HG03025 (cell line): ENCODE measurements around the gene COTL1.

Experiments used
- ATAC-seq: cut with Tn5 transposase; IDR thresholded peaks from one replicate; pipeline ENCODE4 v1.9.1; 2021; ENCODE audit warnings: mild to moderate bottlenecking, moderate library complexity; ENCODE audit not compliant: unreplicated experiment, low FRiP score

The COTL1 gene

DNA sequence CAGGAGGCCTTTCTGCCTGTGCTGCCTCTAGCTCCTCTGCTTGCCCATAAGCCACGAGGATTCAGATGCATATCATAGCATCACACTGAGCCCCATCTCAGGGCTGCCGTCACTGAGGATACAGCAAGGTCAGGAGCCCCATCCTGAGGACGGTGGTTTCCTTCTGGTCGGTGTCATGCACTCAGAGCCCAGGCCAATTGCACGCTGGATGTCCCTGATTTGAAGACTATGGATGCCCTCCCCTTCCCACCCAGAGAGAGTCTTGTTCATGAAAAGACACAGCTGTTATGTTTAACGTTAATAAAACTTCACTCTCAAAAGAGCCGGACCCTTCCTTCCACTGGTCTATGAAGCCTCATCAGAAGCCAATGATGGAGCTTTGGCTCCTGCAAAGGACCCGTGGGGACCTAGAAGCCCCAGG, 19.9 kb downstream of the COTL1 start:
- no peak for ATAC-seq

DNA sequence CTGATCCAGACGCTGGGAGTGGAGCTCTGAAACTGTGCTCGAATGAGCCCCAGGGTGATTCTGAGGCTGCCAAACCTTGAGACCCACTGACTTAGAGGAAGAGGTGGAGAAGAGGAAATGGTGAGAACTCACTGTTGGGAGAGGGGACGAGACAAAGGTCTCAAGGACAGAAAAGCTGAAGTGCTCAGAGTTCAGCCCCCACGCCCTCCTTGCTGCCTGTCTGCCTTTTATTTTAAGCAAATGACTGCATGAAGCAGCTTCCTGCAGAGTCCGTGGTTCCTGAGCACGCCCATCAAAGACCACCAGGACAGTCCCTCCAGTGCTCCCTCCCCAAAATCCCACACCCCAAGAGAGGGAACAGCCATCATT, 20.4 kb downstream of the COTL1 start:
- ATAC-seq, result no peak

DNA sequence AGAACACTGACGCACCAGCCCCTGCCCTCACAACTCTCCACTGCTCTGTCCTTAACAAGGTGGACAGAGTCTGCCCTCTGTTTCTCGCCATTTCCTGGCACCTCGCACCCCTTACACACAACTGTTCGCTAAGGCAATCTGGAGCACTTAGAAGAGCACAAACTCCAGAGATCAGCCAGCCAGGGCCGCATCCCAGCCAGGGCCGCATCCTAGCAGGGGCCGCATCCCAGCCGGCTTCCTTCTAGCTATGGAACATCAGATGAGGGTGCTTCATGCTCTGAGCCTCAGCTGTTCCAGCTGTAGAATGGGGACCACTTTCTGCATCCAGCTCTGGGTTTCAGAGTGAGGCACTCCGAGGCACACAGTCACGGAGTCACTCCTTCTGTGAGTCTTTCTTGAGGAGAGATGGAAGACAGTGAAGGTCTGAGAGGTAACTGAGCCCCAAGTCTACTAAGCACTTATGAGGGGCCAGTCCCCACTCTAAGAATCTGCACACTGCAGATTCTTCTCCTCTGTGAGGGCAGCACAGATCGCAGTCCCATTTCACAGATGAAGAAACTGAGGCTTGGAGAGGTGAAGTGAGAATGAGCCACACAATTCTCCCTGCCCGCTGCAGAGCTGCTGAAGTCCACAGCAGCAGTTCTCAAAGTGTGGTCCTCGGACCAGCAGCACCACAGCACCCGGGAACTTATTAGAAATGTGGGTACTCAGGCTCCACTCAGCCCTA, 20.9 kb downstream of the COTL1 start:
- no peak for ATAC-seq

DNA sequence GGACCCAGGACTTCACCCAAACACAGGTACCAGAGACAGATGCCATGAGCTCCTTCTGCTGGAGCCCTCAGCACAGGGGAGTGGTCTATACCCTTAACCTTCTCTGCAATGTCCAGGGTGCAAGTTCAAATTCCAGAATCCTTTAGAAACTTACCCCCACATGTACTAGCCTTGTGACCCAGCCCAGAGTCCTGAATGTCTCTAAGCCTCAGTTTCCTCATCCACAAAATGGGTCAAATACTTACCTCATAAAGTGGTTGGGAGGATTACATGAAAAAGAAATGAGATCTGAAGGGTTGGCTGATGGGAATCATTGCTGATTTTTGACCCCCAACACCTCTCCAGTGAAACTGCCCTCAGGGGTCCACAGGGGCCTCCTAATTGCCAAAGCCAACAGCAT, 21.7 kb downstream of the COTL1 start:
- no peak for ATAC-seq

DNA sequence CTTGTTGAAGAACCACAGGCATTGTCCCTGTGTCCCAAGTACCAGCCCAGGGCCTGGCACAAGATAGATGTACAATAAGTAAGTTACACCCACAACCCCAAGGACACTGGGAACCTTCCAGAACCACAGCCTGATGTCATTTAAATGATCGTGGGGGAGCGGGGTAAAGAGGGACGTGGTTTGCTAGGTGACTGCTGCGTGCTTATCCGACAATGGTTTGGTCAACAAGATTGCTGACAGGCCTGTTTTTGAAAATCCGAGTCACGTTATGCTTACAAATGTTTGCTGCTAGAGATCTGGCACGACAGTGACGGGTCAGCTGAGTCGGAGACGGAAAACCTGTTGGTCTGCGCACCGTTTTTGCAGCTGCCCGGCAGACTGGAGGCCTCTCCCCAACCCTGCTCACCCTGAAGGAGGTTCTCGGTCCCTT, 22.8 kb downstream of the COTL1 start:
- no peak for ATAC-seq

DNA sequence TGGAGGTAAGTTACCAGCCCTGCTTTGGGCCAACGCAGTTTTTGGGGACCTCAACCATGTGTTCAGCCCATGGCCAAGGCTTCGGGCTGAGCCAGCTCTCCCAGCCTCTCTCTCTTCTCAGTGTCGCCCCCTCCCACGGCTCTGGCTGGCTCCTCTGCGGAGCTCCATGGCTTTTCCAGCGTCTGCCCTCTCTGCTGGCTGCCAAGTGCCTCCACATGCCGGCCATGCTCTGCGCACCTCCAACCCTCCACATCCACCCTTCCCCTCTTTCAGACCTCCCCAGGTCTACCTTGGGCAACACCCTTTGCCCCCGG, 23.2 kb downstream of the COTL1 start:
- no peak for ATAC-seq

DNA sequence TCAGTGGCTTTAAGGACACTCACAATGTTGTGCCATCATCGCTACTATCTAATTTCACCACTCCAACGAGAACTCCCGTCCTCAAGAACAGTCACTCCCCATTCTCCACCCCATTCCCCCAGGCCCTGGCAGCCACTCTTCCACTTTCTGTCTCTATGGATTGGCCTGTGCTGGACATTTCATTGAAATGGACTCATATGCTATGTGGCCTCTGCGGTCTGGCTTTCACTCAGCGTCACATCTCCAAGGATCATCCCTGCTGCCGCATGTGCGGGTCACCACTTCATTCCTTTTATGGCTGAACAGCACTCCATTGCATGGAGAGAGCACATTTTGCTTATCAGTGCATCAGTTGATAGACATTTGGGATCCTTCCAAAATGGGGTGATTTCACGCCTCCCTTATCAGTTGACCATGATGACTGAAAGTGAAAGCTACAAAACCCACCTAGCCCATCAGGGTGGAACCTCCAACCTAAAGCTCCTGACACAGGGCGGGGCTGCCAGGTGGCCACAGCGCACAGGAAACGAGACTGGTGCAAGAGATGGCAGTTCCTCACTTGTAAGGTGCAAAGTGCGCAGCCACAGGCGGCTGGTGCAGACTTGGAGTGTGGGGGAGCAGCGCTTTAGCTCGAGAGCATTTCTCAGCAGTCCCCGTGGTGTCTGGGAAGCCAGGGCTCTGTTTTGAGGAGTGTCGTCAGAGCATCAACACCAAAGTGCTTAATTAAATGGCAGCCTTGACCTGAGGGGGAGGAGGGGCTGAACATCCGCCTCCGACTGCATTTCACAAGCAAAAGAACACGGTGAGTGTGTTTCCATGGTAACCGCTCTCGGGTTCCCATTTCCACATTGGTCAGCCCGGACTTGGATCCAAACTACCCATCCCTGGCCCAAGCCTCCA, 23.8 kb downstream of the COTL1 start:
- peak; percentile 69 for ATAC-seq

DNA sequence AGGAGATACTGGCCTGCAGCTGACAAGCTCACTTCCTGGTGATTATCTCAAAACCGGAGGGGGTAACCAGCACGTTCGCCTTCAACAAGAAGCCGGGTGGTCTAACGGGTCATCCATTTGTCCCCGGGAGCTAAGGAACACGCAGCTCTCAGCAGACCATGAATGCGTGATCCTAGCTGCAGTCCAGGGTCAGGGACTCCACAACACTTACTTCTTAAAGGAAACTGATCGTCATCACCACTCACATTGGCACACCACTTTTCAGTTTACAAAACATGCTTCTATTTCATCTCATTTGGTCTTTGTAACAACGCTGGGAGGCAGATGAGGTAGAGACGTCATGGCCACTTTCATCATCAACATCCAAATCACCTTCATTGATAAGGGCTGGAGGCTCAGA, 25.2 kb downstream of the COTL1 start:
- ATAC-seq, result no peak

DNA sequence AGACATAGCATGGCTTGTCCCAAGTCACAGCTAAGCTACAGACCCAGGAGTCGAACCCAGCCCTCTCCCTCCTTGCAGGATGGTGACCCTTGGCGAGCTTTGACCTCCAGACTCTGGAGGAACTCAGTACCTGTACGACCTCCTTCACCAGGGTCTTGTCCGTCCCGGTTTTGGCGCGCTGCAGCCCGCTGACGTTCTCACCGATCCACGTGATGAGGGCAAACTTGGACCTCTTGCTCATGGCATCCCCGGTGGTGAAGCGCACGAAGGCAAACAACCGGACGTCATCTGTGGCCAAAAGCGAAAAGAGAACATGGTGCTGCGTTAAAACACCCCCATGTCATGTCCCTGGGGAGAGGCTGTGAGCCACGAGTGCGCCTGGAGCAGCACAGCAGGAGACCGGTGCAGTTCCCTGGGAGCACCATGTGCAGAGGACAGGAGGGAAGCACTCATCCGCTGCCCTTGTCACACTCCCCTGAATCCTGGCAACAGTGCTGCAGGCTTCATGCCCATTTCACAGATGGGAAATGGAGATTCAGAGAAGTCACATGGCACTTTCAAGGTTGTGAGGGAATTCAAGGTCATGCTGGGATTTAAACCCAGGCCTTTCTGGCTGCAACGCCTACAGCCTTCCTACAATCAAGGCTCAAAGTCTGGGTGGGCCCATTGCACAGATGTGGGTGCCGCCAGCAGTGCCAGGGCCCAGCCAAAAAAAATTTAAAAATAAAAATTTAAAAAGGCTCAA, 27.7 kb downstream of the COTL1 start:
- ATAC-seq, result no peak

DNA sequence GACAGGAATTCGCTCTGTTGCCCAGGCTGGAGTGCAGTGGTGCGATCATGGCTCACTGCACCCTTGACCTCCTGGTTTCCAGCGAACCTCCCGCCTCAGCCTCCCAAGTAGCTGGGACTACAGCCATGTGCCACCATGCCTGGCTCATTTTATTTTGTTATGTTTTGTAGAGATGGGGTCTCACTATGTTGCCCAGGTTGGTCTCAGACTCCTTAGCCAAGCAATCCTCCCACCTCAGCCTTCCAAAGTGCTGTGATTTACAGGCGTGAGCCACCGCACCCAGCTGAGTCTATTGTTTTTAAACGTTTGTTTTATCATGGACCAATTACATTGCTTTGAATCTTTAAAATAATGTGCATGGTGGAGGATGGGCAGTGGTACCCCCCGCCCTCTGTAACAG, 28.9 kb downstream of the COTL1 start:
- no peak for ATAC-seq

DNA sequence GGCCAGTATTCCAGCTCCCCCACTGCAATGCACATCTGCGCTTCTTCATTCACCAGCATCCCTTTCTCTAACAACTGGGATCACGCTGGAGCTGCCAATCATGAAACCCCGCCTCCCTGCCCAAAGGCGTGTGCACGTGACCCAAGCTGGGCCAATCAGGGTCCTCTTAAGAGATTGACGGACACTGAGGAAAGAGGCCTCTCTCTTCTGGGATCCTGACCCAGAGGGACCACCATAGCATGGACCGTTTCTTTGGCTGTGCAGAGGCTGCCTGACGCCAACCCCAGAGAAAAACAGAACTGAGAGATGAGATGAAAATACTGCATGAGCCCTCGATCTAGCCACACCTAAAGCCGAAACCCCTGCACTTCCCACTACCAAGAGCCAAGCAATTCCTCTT, 32.0 kb downstream of the COTL1 start:
- ATAC-seq, result peak; percentile 83

DNA sequence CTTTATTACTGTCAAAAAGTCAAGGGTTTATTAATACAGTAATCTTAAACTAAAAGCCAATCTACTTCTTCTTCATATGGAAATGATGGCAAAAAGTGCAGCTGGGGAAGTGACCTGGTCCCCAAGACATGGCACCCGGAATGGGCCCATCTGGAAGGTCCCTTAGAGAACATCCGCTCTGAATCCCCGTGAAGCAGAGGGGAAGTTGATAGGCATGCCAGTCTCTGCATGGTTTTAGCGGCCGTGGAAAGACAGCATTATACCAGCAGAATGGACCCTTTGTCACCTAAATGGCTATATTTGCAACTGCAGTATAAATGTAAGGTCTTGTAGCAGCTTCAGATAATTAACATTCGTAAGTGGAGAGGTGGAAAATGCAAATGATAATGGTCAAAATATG, 32.4 kb downstream of the COTL1 start:
- ATAC-seq, result no peak

DNA sequence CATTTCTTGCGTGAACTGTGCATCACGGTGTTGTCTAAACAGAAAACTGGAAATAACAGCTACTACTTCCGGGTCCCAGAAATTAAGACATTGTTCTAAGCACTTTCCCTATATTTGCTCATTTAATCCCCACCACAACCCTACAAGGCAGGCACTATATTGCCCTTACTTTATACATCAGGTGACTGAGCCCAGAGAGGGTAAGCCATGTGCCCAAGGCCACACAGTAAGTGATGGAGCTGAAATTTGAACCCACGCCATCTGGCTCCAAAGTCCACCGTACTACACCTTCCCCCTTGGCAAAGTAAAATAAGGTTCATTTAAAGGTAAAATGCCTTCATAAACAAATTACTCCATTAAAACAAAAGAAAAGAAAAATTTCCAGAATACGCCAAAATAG, 33.2 kb downstream of the COTL1 start:
- no peak for ATAC-seq

DNA sequence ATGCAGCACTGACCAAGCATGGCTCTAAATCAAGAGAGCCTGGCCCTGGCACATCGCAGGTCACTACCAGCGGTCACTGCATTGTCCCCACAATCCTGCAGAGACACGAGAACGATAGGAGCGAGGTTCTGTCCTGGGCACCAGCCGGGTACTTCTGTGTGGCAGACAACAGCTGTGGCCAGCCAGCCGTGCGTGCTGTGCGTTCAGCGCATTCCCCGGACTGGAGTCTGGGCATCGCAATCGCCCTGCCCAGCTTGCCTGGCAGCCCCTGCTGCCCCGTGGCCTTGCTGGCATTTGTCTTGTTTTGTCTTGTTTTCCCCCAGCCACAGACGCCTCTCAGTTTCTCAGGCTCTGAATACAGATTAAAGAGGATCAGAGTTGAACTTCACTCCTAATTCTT, 33.9 kb downstream of the COTL1 start:
- ATAC-seq, result no peak

DNA sequence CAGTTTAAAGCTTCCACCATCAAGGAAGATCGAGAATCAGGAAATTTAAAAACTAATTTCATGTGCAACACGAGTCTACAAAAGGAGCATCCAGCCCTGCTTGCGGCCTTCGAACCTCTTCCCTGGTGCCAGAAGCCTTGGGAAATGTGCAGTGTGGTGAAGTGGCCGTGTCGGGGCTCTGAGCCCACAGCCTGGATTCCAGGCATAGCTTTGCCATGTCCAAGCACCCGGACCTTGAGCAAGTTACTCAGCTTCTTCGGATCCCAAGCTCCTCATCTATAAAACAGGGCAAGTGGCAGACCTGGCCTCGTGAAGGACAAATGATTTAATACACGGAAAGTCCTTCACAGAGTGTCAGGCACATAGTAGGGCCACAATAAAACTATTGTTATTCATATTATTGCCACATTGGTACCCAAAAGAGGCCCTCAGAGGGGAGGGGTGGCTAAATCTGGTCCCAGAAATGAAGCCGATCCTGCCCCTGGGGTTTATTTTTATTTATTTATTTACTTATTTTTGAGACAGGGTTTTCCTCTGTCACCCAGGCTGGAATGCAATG, 34.8 kb downstream of the COTL1 start:
- ATAC-seq, result no peak

DNA sequence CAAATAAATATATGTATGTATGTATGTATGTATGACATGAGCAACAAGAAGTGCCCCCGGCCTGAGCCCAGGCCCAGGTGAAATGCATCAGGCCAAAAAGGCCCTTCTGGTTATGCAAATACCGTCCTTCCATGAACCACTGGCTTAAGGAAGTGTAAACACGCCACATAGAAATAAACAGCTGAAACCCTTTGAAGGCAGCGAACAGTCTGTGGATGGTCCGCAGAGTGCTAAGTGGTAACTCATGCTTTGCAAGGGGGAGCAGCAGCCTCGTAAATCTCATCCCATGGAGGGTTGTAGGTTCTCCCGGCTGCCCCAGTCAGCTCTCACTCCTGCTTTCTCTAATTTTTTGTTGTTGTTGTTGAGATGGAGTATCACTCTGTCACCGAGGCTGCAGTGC, 36.7 kb downstream of the COTL1 start:
- ATAC-seq, result no peak

DNA sequence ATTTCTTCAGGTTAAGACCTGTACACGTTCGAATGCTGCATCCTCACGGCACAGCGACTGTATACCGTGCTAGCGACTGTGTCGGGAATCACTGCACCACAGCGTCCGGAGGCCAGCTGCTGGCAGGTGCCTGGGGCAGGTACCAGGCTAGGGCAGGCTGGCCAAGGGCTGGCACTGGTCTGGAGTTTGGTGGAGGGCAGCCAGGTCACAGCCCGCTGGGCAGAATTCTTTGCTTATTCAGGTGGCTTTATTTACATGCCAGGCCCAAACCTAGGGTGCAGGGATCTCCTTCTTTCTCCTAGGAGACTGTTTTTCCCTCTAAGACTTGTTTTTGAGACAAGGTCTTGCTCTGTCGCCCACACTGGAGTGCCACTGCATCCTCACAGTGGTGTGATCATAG, 37.9 kb downstream of the COTL1 start:
- ATAC-seq, result no peak

DNA sequence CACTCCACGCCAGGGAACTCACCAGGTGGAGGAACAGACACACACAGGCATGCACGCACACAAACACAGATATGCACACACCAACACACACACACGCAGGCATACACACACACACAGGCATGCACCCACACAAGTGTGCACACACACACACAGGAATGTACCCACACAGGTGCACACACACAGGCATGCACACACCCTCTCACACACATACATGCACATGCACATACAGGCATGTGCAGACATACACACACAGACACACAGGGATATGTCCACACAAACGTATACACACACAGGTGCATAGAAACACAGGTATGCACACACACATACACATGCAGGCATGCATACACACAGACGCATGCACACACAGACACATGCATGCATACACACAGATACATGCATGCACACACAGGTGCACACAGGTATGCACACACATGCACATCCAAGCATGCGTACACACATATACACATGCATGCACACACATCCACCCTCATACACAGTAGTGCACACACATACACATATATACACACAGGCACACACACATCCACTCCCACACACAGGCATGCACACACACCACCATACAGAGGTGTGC, 39.2 kb downstream of the COTL1 start:
- ATAC-seq, result no peak

DNA sequence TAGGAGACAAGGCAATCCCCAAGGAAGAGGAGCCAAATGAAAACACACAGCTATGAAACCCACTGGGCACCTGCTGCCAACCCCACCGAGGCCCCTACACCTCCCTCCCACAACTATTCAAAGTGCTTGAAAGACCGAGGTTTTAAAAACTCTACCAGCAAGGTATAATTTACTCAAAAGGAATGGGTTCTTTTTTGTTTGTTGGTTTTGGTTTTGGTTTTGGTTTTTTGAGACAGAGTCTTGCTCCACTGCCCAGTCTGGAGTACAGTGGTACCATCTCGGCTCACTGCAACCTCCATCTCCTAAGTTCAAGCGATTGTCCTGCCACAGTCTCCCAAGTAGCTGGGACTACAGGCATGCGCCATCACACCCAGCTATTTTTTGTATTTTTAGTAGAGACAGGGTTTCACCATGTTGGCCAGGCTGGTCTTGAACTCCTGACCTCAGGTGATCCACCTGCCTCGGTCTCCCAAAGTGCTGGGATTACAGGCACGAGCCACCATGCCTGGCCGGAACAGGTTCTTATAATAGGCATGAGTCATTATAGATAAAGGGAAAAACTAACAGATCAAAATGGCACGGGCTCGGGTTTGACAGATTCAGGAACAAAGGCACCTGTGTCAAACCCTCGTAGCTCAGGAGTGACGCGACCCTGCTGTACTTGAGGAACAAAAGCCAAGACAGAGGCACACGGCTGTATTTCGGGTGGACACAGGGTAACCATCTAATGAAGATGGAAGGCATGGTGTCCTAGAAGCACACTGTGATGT, 40.7 kb downstream of the COTL1 start:
- ATAC-seq, result no peak

DNA sequence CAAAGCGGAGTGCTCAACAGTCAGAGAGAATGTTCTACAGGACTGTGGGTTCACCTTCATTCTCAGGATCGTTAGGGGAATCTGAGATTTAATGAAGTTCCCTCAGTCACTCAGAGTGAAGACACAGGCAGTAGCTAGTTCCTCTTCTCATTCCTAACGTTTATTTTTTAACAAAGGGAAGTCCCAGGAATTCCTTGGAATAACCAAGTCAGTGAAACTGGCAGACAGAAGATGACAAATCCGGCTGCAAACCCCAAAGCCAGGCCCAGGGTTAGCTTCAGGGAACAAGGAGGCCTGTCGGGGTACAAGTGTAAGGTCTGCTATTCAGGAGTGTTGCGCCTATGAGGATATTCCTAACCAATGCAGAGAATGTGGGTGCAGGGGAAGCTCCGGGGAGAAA, 42.0 kb downstream of the COTL1 start:
- no peak for ATAC-seq
